Hepatocyte (in vitro differentiated cells): ENCODE results near the gene MAPK13.

Experiments used
- EZH2phosphoT487 ChIP-seq: fragments of 200-600 bp; sonication (generic); IDR thresholded peaks from one replicate; pipeline ENCODE4 v1.6.1; 2018; ENCODE audit warnings: antibody characterized with exemption, mild to moderate bottlenecking, low read depth, moderate library complexity; ENCODE audit not compliant: unreplicated experiment, severe bottlenecking
- TF ChIP-seq, protein P1 (sequence below): fragments of 200-600 bp; sonication (generic); IDR thresholded peaks from 2 replicates; pipeline ENCODE4 v1.5.1; 2016; ENCODE audit warnings: antibody characterized with exemption, mild to moderate bottlenecking; ENCODE audit not compliant: poor library complexity

GRCh38 chr6:36089048-36089447 lies 41.3 kb upstream of the MAPK13 start:
- TF ChIP-seq EZH2phosphoT487 = no peak
- TF ChIP-seq, protein P1, sequence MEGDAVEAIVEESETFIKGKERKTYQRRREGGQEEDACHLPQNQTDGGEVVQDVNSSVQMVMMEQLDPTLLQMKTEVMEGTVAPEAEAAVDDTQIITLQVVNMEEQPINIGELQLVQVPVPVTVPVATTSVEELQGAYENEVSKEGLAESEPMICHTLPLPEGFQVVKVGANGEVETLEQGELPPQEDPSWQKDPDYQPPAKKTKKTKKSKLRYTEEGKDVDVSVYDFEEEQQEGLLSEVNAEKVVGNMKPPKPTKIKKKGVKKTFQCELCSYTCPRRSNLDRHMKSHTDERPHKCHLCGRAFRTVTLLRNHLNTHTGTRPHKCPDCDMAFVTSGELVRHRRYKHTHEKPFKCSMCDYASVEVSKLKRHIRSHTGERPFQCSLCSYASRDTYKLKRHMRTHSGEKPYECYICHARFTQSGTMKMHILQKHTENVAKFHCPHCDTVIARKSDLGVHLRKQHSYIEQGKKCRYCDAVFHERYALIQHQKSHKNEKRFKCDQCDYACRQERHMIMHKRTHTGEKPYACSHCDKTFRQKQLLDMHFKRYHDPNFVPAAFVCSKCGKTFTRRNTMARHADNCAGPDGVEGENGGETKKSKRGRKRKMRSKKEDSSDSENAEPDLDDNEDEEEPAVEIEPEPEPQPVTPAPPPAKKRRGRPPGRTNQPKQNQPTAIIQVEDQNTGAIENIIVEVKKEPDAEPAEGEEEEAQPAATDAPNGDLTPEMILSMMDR = no peak
